Neural crest cell (in vitro differentiated cells): ENCODE data around the gene SLC12A6. TPM values are rescaled to one million over a fixed set of nuclear protein-coding genes. Genes with fewer than 3 reads are reported as not detected.

Experiments
- DNase-seq: peaks from one replicate; pipeline ENCODE4 v3.0.0; 2021; ENCODE audit warnings: low read depth, mixed read lengths, low spot score
- H3K27ac Mint-ChIP-seq: one replicate; pipeline ENCODE4 v1.8.0; 2021; ENCODE audit warnings: mild to moderate bottlenecking, mixed read lengths; ENCODE audit not compliant: unreplicated experiment
- H3K27me3 Mint-ChIP-seq: 2 replicates; pipeline ENCODE4 v1.8.0; 2021; ENCODE audit warnings: low read depth, mild to moderate bottlenecking, mixed read lengths
- H3K36me3 Mint-ChIP-seq: 2 replicates; pipeline ENCODE4 v1.8.0; 2021; ENCODE audit warnings: low read depth, mild to moderate bottlenecking, mixed read lengths
- H3K4me1 Mint-ChIP-seq: 2 replicates; pipeline ENCODE4 v1.8.0; 2021; ENCODE audit warnings: mixed read lengths
- H3K4me3 Mint-ChIP-seq: one replicate; pipeline ENCODE4 v1.8.0; 2021; ENCODE audit warnings: mild to moderate bottlenecking, mixed read lengths
- H3K9me3 Mint-ChIP-seq: 2 replicates; pipeline ENCODE4 v1.8.0; 2021; ENCODE audit warnings: mixed read lengths
- CTCF ChIP-seq: fragments of 200-600 bp; sonication (generic); conservative IDR thresholded peaks from 2 replicates; pipeline ENCODE4 v1.5.0; 2021; ENCODE audit warnings: antibody characterized with exemption, mild to moderate bottlenecking
- total RNA-seq: library from RNA; stranded (reverse); gene quantifications from 2 replicates; pipeline ENCODE4 v1.2.1, GENCODE V29; 2021

The SLC12A6 gene
- total RNA-seq, 1 donor from 2014 or later: 10.9 TPM

GRCh38 chr15:34262362-34262761, 75.2 kb downstream of the SLC12A6 start:
- no peaks in the 10 kb centered on the region for H3K4me1 Mint-ChIP-seq
- H3K9me3 Mint-ChIP-seq: no peaks in the 10 kb centered on the region
- no peak overlapping the region for H3K4me3 Mint-ChIP-seq
- TF ChIP-seq CTCF: no peak
- no peak for DNase-seq
- H3K27me3 Mint-ChIP-seq: no peaks in the 10 kb centered on the region
- no peak overlapping the region for H3K27ac Mint-ChIP-seq
- no peaks in the 10 kb centered on the region for H3K36me3 Mint-ChIP-seq

- Mint-ChIP-seq H3K4me1 (no peaks in the 10 kb centered on the region), H3K9me3 (no peaks in the 10 kb centered on the region), H3K27me3 (no peaks in the 10 kb centered on the region), H3K36me3 (no peaks in the 10 kb centered on the region), H3K27ac (no peak overlapping the region), H3K4me3 (no peak overlapping the region)
- no peak for TF ChIP-seq CTCF
- no peak for DNase-seq
Measured at GRCh38 chr15:34259566-34259965, 78.0 kb downstream of the SLC12A6 start.

GRCh38 chr15:34258151-34258550, 79.4 kb downstream of the SLC12A6 start:
- no peaks in the 10 kb centered on the region for H3K36me3 Mint-ChIP-seq
- no peak overlapping the region for H3K27ac Mint-ChIP-seq
- DNase-seq: no peak
- no peak overlapping the region for H3K4me3 Mint-ChIP-seq
- no peaks in the 10 kb centered on the region for H3K4me1 Mint-ChIP-seq
- no peaks in the 10 kb centered on the region for H3K27me3 Mint-ChIP-seq
- no peak for TF ChIP-seq CTCF
- no peaks in the 10 kb centered on the region for H3K9me3 Mint-ChIP-seq

- H3K27ac Mint-ChIP-seq: no peak overlapping the region
- no peak overlapping the region for H3K4me3 Mint-ChIP-seq
- H3K36me3 Mint-ChIP-seq: no peaks in the 10 kb centered on the region
- no peaks in the 10 kb centered on the region for H3K4me1 Mint-ChIP-seq
- no peak for TF ChIP-seq CTCF
- H3K27me3 Mint-ChIP-seq: no peaks in the 10 kb centered on the region
- no peaks in the 10 kb centered on the region for H3K9me3 Mint-ChIP-seq
- DNase-seq: no peak
Measured at GRCh38 chr15:34252545-34252944, 85.0 kb downstream of the SLC12A6 start.

GRCh38 chr15:34248190-34248589, 89.4 kb downstream of the SLC12A6 start:
- no peak for TF ChIP-seq CTCF
- H3K27ac Mint-ChIP-seq: no peak overlapping the region
- H3K27me3 Mint-ChIP-seq: no peaks in the 10 kb centered on the region
- no peaks in the 10 kb centered on the region for H3K4me1 Mint-ChIP-seq
- DNase-seq: no peak
- no peaks in the 10 kb centered on the region for H3K36me3 Mint-ChIP-seq
- no peaks in the 10 kb centered on the region for H3K9me3 Mint-ChIP-seq
- H3K4me3 Mint-ChIP-seq: no peak overlapping the region
